Measurements from ENCODE around the gene SRI.
"Not testable (repeated sequence)": the region's sequence is repeated elsewhere in the genome, so short reads cannot be mapped to it uniquely, and the experiment has no call there.

The SRI gene

GRCh38 chr7:88172842-88173241 lies 47.0 kb downstream of the SRI start:
- DNase-seq = no peak

GRCh38 chr7:88169717-88170320 lies 50.0 kb downstream of the SRI start:
- DNase-seq = no peak

GRCh38 chr7:88167721-88168120 lies 52.1 kb downstream of the SRI start:
- DNase-seq = no peak

GRCh38 chr7:88167223-88167622 lies 52.6 kb downstream of the SRI start:
- DNase-seq = no peak

GRCh38 chr7:88165697-88166096 lies 54.1 kb downstream of the SRI start:
- DNase-seq = no peak

GRCh38 chr7:88159741-88160140 lies 60.1 kb downstream of the SRI start:
- not testable (repeated sequence) for DNase-seq

- DNase-seq = no peak
These were observed 63.5 kb downstream of the SRI start for GRCh38 chr7:88156356-88156755.

- DNase-seq = no peak
These were observed 64.1 kb downstream of the SRI start for GRCh38 chr7:88155756-88156155.
